ENCODE measurements around the gene SYTL2. TPM values are rescaled to one million over a fixed set of nuclear protein-coding genes. Genes with fewer than 3 reads are reported as not detected.

The SYTL2 gene
- total and polyA plus RNA-seq, 8 donors, result 5.4 to 391 (median 188) TPM

DNA sequence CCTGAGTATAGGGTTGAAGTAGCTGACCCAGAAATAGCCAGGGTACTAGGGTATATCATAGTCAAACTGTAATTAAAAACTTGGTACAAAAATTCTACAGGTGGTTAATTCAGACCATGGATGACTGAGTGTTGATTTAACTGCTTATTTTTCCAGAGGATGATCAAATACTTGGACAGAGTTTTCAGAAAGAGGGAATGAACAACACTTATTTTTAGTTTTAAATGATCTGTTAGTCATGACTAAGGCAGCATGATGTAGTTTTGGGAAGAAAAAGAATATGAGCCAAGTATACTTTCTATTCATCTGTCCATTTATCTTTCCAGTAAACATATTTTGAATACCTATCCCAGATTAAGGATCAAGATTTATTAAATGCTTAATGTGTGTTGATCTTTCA lies 105.1 kb downstream of the SYTL2 start:
- DNase-seq, result no peak
- H3K4me1 ChIP-seq, result no peaks in the 10 kb centered on the region
- intact Hi-C loops (cut with DNase I; ENCODE audit: low total_unique reads), result no loop called here
- no peak for TF ChIP-seq EP300 (IDR thresholded peaks at IDR 0.05)
- TF ChIP-seq, protein P1, sequence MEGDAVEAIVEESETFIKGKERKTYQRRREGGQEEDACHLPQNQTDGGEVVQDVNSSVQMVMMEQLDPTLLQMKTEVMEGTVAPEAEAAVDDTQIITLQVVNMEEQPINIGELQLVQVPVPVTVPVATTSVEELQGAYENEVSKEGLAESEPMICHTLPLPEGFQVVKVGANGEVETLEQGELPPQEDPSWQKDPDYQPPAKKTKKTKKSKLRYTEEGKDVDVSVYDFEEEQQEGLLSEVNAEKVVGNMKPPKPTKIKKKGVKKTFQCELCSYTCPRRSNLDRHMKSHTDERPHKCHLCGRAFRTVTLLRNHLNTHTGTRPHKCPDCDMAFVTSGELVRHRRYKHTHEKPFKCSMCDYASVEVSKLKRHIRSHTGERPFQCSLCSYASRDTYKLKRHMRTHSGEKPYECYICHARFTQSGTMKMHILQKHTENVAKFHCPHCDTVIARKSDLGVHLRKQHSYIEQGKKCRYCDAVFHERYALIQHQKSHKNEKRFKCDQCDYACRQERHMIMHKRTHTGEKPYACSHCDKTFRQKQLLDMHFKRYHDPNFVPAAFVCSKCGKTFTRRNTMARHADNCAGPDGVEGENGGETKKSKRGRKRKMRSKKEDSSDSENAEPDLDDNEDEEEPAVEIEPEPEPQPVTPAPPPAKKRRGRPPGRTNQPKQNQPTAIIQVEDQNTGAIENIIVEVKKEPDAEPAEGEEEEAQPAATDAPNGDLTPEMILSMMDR (IDR thresholded peaks at IDR 0.05), result no peak
- no peak for TF ChIP-seq POLR2AphosphoS5 (IDR thresholded peaks at IDR 0.05)
- TF ChIP-seq POLR2A (IDR thresholded peaks at IDR 0.05), result no peak
- H3K9me3 ChIP-seq, result no peaks in the 10 kb centered on the region
- no peaks in the 10 kb centered on the region for H3K27me3 ChIP-seq
- H3K36me3 ChIP-seq, result peaks cover 0 to 7% (median 0%) of the 10 kb centered on the region in 4 donors
- no peak overlapping the region for H3K27ac ChIP-seq
- no peak overlapping the region for H3K4me3 ChIP-seq

DNA sequence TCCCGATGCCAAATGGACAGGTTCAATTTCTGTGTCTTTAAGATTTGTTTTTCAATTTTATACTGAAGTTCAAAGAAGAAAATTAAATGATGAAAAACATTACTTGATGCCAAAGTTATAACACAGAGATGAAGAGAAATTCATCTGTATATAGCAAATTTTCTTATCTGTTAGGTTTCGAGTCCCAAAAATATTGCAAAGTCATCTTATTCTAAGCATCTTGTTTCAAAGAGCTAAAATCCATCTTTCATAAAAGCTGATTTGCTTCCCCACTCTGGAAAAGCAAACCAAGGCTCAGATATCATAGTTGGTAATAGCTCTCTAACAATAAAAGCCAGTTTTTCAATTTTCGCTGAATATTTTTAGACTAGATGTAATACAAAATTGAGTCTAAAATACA lies 106.0 kb downstream of the SYTL2 start:
- no peak overlapping the region for H3K4me3 ChIP-seq
- intact Hi-C loops (cut with DNase I; ENCODE audit: low total_unique reads), result no loop called here
- no peak overlapping the region for H3K27ac ChIP-seq
- H3K36me3 ChIP-seq, result peaks cover 0 to 7% (median 0%) of the 10 kb centered on the region in 4 donors
- no peaks in the 10 kb centered on the region for H3K9me3 ChIP-seq
- DNase-seq, result no peak
- H3K27me3 ChIP-seq, result no peaks in the 10 kb centered on the region
- TF ChIP-seq, protein P1 (IDR thresholded peaks at IDR 0.05), result no peak
- no peak for TF ChIP-seq EP300 (IDR thresholded peaks at IDR 0.05)
- 96 to 100% (median 98%) methylated on average over 3 of the region's 3 CpGs for WGBS, 5 donors
- H3K4me1 ChIP-seq, result peaks cover 0 to 8% (median 0%) of the 10 kb centered on the region in 4 donors

DNA sequence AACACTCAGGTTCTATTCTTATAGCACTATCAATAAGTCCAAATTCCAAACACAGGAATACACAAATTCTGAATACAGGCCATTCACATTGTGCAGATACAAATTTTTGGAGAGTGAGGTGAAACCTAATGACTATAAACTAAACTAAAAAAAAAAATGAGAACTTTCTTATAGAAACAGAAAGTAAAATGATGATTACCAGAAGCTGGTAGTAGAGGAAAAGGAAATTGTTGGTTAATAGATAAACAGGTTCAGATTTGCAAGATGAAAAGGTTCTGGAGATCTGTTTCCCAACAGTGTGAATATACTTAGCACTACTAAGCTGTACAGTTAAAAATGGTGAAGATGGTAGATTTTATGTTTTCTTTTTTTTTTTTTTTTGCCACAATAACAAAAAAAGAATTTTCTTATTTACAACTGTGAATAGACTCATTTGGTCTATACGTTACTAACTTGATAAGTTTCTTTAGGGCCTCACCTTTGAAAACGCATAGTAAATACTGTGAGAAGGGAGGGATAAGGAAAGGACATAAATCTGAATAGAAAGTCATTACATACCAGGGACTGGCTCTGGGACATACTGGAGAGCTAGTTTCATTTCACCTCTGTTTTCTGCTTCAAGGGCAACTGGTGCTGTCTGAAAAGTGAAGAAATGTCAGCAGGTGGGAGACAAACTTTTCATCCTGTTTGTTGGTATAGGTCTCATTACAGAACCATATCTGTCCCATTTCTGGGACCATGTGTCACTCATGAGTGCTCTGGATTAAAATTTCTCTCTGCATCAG lies 110.8 kb downstream of the SYTL2 start:
- intact Hi-C loops (cut with DNase I; ENCODE audit: low total_unique reads), result no loop called here
- Histone ChIP-seq H3K9me3 (no peaks in the 10 kb centered on the region), H3K27ac (peak overlapping the region in 1 of 5 donors; percentile 65), H3K36me3 (peaks cover 0 to 31% (median 21%) of the 10 kb centered on the region in 4 donors), H3K4me1 (peaks cover 0 to 8% (median 0%) of the 10 kb centered on the region in 4 donors), H3K27me3 (no peaks in the 10 kb centered on the region), H3K4me3 (no peak overlapping the region)
- DNase-seq, result peak in 1 of 2 donors; percentile 19
- 30 to 39% (median 38%) methylated on average over 2 of the region's 2 CpGs for WGBS, 5 donors
- TF ChIP-seq EP300 (IDR thresholded peaks at IDR 0.05) (no peak), POLR2AphosphoS5 (IDR thresholded peaks at IDR 0.05) (no peak), POLR2A (IDR thresholded peaks at IDR 0.05) (no peak)
- TF ChIP-seq, protein P1 (IDR thresholded peaks at IDR 0.05), result no peak

DNA sequence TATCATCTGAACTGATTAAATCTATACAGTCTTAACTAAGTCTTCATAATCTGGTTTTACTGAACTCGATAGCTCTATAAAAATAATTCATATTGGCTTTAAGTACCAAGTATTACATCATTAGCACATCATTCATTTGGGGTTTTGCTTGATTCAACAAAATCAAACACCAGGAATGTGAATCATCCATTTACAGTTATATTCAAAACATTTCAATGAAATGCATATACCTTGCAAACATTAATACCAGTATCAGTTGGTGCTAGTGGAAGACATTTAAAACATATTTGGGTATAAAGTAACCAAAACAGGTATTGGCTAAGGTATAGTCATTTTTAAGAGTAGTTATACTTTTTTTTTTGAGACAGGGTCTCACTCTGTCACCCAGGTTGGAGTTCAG lies 112.7 kb downstream of the SYTL2 start:
- no peak overlapping the region for H3K4me3 ChIP-seq
- H3K9me3 ChIP-seq, result no peaks in the 10 kb centered on the region
- 76 to 90% (median 85%) methylated on average over 1 of the region's 1 CpG for WGBS, 5 donors
- peaks cover 0 to 34% (median 26%) of the 10 kb centered on the region in 4 donors for H3K36me3 ChIP-seq
- no peak overlapping the region for H3K27ac ChIP-seq
- TF ChIP-seq, protein P1 (IDR thresholded peaks at IDR 0.05), result no peak
- TF ChIP-seq POLR2AphosphoS5 (IDR thresholded peaks at IDR 0.05) (no peak), EP300 (IDR thresholded peaks at IDR 0.05) (no peak), POLR2A (IDR thresholded peaks at IDR 0.05) (no peak)
- peaks cover 0 to 8% (median 0%) of the 10 kb centered on the region in 4 donors for H3K4me1 ChIP-seq
- intact Hi-C loops (cut with DNase I; ENCODE audit: low total_unique reads), result no loop called here
- H3K27me3 ChIP-seq, result no peaks in the 10 kb centered on the region
- no peak for DNase-seq

Data from stomach (tissue), 9 donors.